ENCODE results near the gene RAMACL. TPM values are rescaled to one million over a fixed set of nuclear protein-coding genes. Genes with fewer than 3 reads are reported as not detected.
A peak's percentile ranks its signal among the peaks of the same experiment; 100 is the strongest.
"Not testable (repeated sequence)": the region's sequence is repeated elsewhere in the genome, so short reads cannot be mapped to it uniquely, and the experiment has no call there.

The RAMACL gene
- polyA plus RNA-seq (2013, experiment 1 of 2; ENCODE audit: insufficient read length), result 0.12 TPM
- 0.14 TPM for polyA plus RNA-seq (2013, experiment 2 of 2; ENCODE audit: insufficient read length)

DNA sequence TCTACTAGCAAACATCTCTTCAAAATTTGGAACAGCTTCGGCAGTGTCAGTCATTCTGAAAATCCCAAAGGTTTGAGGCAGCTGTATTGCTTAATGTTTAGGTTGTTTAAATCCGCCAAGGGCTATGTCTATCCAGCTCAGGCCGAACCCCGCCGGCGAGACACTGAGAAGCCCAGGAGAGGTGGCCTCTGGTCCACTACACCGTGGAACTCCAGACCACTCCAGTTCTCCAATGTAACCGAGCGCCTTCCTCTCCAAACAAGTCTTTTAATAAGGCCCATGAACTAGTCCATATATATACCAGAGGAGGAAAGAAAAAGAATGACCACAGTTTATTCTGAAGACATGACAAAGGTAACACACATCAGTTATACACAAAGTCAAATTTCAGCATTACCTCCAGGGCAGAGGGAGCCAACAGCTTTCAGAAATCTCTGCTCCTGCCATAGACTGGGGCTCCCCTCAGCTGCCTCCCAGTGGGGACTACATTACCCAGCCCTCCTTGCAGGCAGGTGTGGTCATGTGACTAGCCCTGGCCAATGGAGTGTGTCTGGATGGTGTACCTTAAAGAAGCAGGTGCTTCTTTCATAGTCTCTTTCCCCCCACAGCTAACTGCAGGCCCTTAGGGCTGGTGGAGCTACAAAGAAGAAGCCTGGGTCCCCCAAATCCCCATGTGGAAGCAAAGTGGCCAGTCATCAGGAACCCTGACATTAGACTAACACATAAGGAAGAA, at the start of gene RAMACL:
Gene RAMACL (minus strand): TSS at position 255 of the 733 bp plus-strand sequence. CDS start 201 bp downstream, at position 54.
- no peak for DNase-seq

DNA sequence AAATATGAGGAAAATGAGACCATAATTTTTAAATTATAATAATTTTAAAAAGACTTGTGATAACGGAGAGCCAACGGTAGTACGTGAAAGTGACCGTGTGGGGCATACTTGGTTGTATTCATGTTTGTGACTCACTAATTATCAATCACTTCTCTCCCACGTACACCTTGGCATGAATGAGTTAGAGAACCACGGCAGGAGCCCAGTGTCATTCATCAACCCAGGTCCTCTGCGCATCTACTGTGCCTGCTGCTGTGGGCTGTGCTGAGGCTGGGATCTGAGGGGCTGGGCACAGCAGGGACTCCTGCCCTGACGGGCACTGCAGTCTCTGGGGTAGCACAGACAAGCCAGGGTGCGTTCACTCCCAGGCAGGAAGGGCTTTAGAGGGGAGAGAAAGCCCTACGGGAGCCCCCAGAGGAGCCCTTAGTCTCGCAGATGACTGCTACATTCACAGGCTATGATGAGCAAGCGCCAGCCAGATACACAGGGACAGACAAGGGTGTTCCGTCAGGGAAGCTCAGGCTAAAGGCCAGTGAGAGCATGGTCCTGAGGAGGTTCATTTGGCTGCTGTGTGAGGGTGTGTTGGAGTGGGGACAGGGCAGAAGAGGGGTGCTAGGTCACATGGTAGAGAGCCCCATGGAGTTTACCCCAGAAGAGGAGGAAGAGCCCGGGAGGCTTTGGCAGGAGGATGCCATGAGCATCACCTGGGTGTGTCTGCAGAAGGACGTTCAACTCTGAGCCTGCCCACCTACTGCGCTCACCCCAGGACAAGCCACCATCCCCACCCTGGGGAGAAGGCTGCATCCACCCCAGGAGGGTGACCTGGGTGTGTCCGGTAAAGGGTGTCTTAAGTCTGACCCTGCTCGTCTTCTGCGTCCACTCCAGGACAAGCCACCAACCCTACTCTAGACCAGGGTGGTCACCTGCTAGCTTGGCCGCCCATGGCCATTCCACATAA, 48.8 kb upstream of the RAMACL start:
- DNase-seq, result no peak

GRCh38 chr6:166634581-166634980, 48.1 kb upstream of the RAMACL start:
- DNase-seq, result not testable (repeated sequence)

DNA sequence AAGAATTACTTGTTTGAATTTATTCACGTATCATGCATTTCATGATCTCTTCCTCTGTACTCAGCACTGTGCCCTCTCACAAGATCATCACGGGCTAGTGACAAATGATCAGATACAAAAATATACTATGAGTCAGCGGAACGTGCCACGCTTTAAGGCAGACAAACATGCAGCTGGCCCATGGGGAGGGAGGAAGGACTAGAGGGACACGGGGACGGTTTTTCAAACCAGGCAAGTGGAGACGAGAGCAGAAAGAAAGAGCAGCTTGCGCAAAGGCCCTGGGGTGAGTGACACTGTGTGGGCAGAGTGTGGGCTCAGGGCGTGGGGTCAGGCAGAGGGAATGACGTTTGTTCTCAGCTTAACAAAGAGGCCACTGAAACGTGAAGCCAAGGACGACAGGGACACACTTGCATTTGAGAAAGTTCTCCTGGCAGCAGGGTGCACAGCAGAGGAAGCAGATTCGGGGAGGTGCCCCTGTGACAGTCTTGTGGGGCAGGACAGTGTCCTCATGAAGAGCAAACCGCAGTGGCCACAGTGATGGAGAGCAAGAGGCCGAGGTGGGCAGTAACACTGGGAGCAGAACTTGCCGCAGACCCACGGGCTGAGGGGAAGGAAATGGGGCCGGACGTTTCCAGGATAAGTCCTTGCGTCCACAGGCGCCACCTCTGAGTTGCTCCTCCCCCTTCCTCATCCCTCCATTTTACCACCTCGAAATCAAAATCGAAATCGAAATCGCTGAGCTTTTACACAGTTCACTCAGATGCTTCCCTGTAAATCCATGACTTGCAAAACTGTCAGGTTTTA, 47.5 kb upstream of the RAMACL start:
- peak; percentile 46 for DNase-seq

DNA sequence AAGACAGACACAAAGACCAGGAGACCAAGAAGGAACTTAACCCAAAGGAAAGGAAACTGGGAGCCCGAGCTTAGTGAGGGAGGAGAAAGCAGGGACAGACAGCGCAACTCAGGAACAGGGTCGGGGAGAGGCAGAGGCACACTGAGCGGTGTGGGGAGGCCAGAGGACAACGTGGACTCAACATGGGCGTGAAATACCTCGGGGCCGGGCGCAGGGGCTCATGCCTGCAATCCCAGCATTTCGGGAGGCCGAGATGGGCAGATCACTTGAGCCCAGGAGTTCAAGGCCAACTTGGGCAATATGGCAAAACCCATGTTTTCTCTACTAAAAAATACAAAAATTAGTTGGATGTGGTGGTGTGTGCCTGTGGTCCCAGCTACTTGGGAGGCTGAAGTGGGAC, 46.3 kb upstream of the RAMACL start:
- no peak for DNase-seq

DNA sequence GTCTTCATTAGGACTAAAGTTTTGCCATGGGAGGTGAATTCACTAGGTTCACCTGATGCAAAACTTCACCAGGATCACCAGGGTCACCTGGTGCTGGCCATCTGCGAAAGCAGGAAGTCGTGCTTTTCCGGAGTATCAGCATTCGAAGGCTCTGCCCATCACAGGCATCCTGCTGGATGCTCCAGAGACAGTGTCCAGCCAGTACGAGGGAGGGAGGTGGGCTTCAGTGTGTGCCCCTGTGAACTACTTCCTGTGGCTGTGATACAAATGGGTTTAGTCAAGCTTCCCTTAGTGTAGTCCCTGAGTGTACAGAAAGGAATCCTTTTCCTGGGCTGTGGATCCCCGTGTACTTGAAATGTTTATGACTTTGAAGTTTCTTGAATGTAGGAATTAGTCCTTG, 44.0 kb upstream of the RAMACL start:
- no peak for DNase-seq

DNA sequence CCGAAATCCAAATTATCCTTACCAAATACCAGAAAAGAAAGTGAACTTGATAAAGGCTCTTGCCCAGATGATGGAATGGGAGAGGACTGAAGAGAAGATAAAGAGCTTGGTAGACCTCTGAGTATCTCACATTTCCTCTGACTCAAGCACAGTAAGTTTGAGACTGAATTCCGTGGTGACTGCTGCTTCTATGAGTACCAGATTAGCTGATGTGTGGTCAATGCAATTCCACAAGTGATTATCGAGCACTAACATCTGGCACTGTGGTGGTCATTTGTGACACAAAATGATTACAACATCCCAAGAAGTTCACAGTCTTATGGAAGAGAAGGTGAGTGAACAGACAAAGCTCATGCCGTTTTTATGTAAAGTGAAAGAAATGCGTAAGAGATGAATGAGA, 43.1 kb upstream of the RAMACL start:
- peak; percentile 59 for DNase-seq

DNA sequence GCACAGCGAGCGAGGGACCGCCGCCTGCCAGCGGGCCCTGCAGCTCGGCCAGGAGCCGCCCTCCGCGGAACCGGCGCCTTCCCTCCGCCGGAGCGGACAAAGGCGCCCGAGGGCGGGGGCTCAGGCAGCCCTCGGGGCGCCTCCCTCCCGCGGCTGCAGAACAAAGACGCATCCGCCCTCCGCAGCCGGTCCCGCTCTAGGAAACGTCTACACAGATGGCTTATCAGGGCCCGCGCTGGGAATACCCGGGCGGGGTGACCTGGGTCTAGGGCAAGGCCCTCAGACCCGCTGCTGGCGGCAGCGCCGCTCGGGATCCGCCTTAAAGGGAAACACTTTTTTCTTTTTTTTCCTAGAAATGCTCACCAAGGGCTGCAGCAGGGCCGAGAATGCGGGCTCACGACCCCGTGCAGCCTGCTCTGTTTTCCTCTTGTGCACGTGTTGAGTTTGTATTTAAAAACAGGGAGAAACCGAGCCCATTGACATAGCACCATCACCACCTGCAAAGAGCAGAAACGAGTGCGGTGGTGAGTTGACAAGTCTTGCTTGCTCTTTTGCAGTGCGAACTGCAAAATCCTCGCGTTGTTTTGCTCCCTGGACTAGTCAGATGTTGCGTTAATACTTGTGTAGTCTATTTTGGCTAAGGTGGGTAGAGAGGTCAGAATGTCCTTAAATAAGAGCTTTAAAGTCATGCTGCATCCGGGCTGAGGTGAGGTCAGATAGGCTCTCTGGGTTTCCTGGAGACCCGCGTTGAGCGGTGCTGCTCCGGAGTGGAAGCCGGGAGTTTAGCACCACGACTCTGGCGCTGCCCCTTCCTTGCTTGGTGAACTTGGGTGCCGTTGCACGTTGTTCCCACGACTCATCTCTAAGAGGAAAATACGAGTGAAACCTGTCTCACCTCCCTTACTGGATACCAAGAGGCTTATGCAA, 41.7 kb upstream of the RAMACL start:
- no peak for DNase-seq

DNA sequence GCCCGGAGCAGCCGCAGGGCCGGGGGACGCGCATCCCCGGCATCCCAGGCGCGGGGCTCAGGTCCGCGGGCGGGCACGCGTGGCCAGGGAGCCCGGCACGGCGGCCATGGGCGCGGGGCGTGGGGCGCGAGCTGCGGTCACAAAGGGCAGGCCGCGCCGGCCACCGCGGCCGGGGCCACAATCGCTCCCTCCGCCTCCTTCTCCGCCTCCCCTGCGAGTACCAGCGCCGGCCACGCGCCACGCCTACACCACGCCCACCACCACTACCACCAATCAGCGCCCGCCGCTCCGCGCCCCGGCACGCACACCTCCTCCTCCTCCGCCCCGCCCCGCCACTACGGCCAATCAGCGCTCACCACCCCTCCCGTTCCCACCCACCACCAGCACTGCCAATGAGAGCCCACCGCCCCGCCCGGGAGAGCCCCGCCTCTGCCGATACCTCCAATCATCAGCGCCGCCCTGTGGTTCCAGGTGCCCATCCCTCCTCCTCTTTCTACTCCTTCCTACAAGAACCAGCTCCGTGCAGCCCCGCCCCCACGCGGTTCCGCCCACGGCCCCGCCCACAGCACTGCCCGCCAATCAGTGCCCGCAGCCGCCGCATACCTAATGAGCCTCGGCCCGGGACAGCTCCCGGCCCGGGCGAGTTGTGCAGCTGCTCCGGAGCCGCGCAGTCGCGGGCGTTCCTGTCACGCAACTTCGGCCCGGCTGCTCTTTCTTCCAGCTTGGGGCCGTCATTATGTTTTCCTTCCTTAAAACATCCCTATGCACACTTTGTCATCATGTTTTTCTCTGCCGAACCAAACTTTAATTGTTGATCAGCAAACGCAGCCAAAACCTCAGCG, 40.8 kb upstream of the RAMACL start, which contains the start of gene RPS6KA2:
Gene RPS6KA2 (minus strand): TSS at position 219 of the 842 bp plus-strand sequence. CDS start 232 bp downstream, outside the sequence.
- DNase-seq, result peak; percentile 100

DNA sequence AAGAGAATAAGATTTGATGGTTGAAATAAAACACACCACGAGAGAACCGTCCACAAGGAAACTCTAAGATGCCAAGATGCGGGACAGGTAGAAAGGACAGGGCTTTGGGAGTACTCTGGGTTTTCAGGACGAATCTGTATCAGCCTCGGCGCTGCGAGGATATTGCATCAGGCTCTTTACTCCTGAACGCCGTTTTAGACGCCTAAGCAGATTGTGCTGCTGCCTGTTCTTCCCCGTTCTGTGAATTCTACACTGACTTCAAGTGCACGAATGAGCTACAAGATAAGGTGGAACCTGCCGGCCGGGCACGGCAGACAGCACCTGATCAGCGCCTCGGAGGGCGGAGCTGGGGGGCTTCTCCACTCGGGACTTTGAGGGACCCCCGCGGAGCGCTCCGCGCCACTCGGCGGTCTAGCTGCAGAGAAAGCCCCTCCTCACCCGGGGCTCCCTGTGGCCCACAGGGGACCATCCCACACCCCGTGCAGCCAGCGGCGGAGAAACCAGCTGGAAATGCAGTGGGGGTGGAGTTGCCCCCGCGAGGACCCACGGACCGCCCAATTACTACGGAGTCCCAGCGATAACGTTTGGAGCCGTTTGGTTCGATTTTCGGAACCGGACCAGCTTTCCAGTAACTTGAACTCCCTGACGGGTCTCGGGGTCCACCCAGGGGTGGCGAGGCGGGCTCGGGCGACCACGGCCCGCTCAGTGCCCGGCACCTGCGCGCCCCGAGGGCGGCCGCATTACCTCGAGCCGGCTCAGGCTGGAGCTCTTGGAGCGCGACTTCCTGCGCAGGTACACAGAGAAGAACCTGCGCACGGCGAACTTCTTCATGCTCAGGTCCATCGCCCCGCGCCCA, 39.9 kb upstream of the RAMACL start:
- DNase-seq, result peak; percentile 48

DNA sequence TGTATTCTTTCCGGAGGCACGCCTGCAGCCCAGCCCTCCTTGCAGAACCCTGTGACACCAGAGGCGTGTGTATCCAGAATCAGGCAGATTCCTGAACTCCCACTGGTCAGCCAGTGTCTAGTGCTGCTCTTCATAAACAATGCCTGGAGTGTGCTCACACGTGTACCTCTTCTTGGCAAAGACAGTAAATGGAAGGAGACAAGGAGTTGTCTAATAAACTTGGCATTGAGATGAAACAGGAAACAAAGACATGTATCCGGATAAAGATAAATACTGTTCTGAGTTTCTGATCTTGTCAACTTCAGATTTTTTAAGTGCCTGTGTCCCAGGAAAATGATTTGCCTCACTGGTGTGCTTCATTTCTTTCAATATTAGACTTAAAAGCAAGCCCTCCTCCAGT, 38.9 kb upstream of the RAMACL start:
- DNase-seq, result peak; percentile 79

GRCh38 chr6:166624275-166624674, 37.8 kb upstream of the RAMACL start:
- DNase-seq, result peak; percentile 92

- DNase-seq, result no peak
Observed at GRCh38 chr6:166623318-166623717, 36.8 kb upstream of the RAMACL start.

DNA sequence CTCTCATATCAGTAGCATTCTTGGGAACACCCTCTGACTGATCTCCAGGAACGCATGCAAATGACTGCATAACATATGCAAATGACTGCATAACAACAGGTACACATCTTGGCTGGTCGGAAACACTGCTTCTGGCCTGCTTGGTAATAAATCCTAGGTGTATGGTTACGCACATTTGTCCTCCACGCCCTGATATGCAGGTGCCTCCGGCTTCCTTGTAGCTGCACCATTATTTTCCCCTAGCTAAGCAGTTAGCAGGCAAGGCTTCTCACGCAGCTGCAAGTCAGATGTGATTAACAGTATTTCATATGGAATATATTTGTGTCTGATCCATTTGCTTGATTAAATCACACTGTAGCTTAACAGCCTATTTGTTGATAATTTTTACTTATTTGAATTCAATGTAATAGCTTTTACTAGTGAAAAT, 34.6 kb upstream of the RAMACL start:
- no peak for DNase-seq

DNA sequence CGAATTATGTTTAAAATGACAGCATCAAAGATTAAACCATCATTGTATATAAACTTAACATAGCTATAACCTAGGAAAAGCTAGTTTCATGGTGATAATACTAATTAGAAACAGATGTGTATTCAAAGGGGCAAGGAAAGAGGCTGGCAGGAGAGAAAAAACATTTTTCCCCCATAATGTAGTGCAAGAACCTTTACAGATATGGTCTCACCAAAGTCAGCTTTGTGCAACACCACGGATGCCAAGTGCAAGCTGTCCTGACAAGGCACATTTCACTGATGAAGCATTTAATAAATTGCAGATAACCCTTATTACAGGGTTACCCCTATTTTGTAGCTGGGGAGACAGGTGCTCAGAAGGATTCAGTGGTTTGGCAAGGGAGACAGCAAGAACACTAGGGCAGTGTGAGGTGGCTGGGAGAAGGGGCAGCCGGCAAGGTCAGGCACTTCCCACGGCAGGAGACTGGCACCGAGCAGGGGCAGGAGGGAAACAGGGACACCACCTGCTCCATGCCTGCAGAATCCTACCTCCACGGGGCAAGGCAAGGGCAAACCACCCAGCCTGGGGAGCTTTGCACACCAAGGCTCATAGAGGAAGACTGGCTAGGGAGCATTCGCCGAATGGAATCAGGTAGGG, 34.1 kb upstream of the RAMACL start:
- DNase-seq, result no peak

- peak; percentile 99 for DNase-seq
Observed at GRCh38 chr6:166619912-166620311, 33.4 kb upstream of the RAMACL start.

GRCh38 chr6:166618866-166619761, 32.6 kb upstream of the RAMACL start:
- peak; percentile 96 for DNase-seq

DNA sequence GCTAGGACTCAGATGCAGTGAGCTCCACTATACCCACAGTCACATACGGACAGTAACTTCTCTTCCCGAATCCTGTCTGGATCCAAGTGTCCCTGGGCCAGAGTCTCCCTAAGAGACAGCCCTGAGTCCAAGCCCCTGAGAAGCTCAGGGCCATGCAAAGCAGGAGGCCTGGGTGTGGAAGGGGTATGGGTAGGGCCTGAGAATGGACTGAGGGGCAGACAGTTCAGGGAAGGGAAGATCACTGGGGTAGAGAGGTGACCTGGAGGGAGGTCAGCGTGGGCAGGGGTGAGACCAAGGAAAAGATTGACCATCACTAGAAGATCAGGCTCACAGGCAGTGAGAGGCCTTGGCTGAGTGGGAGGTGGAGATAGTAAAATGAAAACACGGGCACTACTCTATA, 31.8 kb upstream of the RAMACL start:
- DNase-seq, result no peak

All from fibroblast of skin of scalp (primary cell).